22Rv1 (cell line): ENCODE data around the gene ADGRL1.

ENCODE experiments used
- CTCF ChIP-seq: fragments of 450-650 bp; IDR thresholded peaks from 2 replicates; pipeline ENCODE4 v1.5.1; 2017; ENCODE audit warnings: mild to moderate bottlenecking
- ZFX ChIP-seq: fragments of 450-650 bp; IDR thresholded peaks from 2 replicates; pipeline ENCODE4 v1.6.1; 2017; ENCODE audit warnings: antibody characterized with exemption, borderline replicate concordance

- TF ChIP-seq CTCF (no peak), ZFX (no peak)
Measured at GRCh38 chr19:14237014-14237941, 31.3 kb upstream of the ADGRL1 start.
